Fibroblast of pulmonary artery (primary cell): Measurements from ENCODE around the gene HORMAD2.

Source experiments
- DNase-seq: peaks from one replicate; pipeline ENCODE4 v3.0.0-alpha.2; 2010; ENCODE audit warnings: low read depth
- H3K4me3 ChIP-seq: replicated peaks from 2 replicates; pipeline ENCODE4 v1.5.1; 2011; ENCODE audit warnings: low read depth, mild to moderate bottlenecking, control low read depth, low read length, moderate library complexity
- CTCF ChIP-seq: IDR thresholded peaks from 2 replicates; pipeline ENCODE4 v1.5.1; 2011; ENCODE audit warnings: mild to moderate bottlenecking, control low read depth, low read length, inconsistent platforms; ENCODE audit errors: missing control alignments

HORMAD2 gene

DNA sequence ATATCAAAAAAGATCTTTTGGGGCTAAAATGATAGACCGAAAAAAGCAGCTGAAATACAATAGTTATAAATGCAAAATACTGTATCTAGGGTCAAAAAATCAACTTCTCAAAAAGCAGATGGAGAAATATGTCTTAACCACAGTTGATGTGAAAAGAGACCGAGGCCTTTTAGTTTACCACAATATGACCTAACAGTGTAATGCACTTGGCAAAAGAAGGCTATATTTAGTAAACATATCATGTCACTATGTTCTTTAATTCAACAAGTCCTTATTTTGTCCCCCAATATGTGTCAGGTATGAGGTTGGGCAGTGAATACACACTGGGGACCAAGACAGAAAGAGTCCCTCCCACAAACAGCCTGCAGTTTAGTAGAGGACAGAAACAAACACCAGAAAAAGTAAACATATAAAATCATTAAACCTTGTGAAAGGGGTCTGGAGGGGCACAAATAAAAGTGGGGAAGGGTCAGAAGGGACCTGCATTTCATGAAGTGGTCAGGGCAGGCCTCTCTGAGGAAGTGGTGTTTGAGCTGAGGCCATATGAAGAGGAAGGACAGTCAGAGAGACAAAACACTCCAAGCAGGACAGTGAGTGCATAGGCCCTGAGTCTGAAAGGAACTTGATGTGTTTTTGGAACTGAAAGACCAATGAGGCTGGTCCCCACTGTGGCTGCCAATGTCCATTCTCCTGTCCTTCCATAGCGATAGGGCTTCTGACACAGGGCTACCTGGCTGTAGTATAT lies 112.9 kb downstream of the HORMAD2 start:
- DNase-seq, result no peak
- TF ChIP-seq CTCF, result no peak

GRCh38 chr22:30195245-30196140 lies 115.2 kb downstream of the HORMAD2 start:
- TF ChIP-seq CTCF, result no peak
- DNase-seq, result peak; percentile 36
- peak overlapping the region; percentile 31 for H3K4me3 ChIP-seq

More for the DNA sequence above, 112.9 kb downstream of the HORMAD2 start:
- no peak overlapping the region for H3K4me3 ChIP-seq

DNA sequence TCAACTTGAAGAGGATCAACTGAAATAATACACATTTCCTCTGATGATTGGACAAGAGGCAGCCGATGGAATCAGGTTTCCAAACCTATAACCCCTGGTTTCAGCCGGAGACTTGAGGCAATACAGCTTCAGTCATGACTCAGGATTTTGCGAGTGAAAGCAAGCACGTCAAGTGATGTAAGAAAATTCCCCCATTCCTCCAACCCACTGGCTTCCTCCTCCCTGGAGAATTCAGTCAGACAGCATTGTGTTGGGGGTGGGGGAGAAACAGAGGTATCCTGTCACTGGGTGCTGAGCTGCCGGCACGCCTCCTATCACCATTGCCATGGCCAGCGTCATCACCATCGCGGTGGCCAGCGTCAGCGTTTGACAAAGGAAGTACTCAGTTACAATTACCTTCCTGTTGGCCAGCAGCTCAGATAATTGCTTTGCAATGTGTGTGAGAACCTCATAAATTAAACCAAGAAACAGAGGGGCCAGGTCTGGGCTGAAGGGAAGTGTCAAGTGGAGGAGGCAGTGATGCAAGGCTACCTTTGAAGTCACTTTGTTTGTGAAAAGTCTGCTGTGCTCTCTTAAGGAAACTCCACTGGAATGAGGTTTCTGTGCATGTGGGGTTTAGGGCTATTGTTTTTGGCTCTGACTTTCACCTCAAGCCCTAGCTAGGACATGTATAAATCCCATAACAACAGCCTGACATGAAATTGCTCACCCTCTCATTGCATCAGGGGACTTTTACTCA lies 116.0 kb downstream of the HORMAD2 start:
- TF ChIP-seq CTCF, result no peak
- DNase-seq, result peak; percentile 100
- peak overlapping the region; percentile 31 for H3K4me3 ChIP-seq

DNA sequence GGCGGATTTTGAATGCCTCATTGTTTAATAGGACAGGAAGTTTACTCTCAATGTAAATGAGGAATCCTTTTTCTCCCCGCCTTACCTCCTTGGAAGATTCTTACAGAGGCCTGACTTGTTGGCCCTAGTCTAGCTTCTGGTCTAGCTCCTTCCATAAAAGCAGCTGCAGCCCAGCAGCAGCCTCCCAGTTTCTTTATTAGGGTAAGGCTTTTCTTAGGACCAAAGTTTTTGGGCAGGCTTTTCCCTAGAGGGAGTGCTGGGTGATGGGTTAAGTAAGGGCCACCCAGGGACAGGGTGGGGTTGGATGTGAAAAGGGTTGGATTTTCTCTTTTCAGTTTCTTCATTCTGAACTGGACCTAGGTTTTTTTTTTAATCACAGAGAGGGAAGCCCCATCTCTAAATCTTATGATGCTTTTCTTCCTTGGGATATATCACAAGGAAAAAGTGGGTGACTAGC lies 116.6 kb downstream of the HORMAD2 start:
- no peak for TF ChIP-seq CTCF
- DNase-seq, result no peak
- no peak overlapping the region for H3K4me3 ChIP-seq

- no peak overlapping the region for H3K4me3 ChIP-seq
- DNase-seq, result no peak
- TF ChIP-seq CTCF, result no peak
Observed at GRCh38 chr22:30197389-30197788, 117.1 kb downstream of the HORMAD2 start.

DNA sequence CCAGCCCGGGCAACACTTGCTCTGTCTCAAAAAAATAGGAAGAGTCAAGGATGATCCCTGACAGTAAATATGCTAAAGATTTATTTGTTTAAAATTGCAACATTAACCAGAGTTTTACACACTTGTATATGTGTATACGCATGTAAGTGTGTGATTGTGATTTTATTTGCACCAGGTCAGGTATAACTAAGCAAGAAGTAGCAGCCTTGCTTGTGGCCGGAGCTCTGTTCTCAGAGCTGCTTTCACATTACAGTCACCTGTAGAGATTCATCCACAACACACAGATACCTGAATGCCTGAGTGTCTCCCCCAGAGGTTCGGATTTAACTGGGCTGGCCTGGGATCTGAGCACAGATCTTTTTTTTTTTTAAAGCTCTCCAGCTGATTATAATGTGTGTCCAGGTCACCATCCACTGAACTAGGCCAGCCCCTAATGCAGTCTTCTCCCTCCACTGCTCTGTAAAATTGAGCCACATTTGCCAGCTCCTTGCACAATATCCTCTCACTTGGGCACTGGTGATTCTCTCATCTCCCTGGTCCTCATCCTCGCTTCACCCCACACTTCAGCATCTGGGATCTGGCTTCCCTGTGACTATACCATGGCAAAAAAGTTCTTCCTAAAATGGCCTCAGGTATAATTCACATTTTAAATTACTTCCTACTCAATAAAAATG lies 118.0 kb downstream of the HORMAD2 start:
- DNase-seq, result peak; percentile 33
- H3K4me3 ChIP-seq, result no peak overlapping the region
- no peak for TF ChIP-seq CTCF
